Stimulated activated memory B cell treated with anti-CD40 and anti-IgM and Interleukin-4, amounts not matched to agents 10 μg/mL and 1 μg/mL and 100 μg/mL, for 72 hours (primary cell): ENCODE measurements around the gene FRK.
"Not testable (repeated sequence)": the region's sequence is repeated elsewhere in the genome, so short reads cannot be mapped to it uniquely, and the experiment has no call there.

ENCODE experiments used
- ATAC-seq: fragments of 150-1000 bp; cut with Tn5 transposase; 2 replicates; pipeline ENCODE4 v1.10.0; 2021
- H3K27ac Mint-ChIP-seq: one replicate; pipeline ENCODE4 v1.8.0; 2022; ENCODE audit warnings: mild to moderate bottlenecking, mixed read lengths
- H3K27me3 Mint-ChIP-seq: one replicate; pipeline ENCODE4 v1.8.0; 2022; ENCODE audit warnings: mixed read lengths
- H3K36me3 Mint-ChIP-seq: one replicate; pipeline ENCODE4 v1.8.0; 2022; ENCODE audit warnings: mixed read lengths
- H3K4me1 Mint-ChIP-seq: one replicate; pipeline ENCODE4 v1.8.0; 2022; ENCODE audit warnings: mixed read lengths
- H3K4me3 Mint-ChIP-seq: one replicate; pipeline ENCODE4 v1.8.0; 2022; ENCODE audit warnings: mild to moderate bottlenecking, moderate library complexity, mixed read lengths
- H3K9me3 Mint-ChIP-seq: one replicate; pipeline ENCODE4 v1.8.0; 2022; ENCODE audit warnings: mixed read lengths

Gene FRK

GRCh38 chr6:115971785-115972184 is 88.9 kb downstream of the FRK start:
- Mint-ChIP-seq H3K27me3 (no peaks in the 10 kb centered on the region), H3K4me3 (no peak overlapping the region), H3K36me3 (no peaks in the 10 kb centered on the region), H3K4me1 (no peaks in the 10 kb centered on the region), H3K27ac (no peak overlapping the region), H3K9me3 (no peaks in the 10 kb centered on the region)
- no peak for ATAC-seq

DNA sequence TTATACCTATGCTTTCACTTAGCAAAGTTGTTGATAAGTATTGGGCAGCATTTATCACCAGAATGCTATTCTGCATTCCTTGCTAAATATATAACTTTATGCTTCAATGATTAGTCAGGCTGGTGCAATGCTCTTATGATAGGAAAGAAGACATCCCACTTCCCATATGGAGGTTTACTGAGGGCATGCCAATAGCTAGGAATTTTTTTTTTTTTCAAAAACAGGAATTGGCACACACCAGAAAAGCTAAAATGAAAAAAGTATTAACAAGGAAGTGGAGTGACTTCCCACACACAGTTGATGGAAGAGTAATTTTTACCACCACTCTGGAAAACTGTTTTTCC is 90.8 kb downstream of the FRK start:
- H3K9me3 Mint-ChIP-seq = no peaks in the 10 kb centered on the region
- H3K4me1 Mint-ChIP-seq = no peaks in the 10 kb centered on the region
- H3K36me3 Mint-ChIP-seq = no peaks in the 10 kb centered on the region
- H3K27me3 Mint-ChIP-seq = no peaks in the 10 kb centered on the region
- H3K4me3 Mint-ChIP-seq = no peak overlapping the region
- ATAC-seq = no peak
- no peak overlapping the region for H3K27ac Mint-ChIP-seq

GRCh38 chr6:115969207-115969929 is 91.3 kb downstream of the FRK start:
- H3K36me3 Mint-ChIP-seq = no peaks in the 10 kb centered on the region
- H3K4me1 Mint-ChIP-seq = no peaks in the 10 kb centered on the region
- ATAC-seq = no peak
- no peak overlapping the region for H3K27ac Mint-ChIP-seq
- H3K4me3 Mint-ChIP-seq = no peak overlapping the region
- H3K27me3 Mint-ChIP-seq = no peaks in the 10 kb centered on the region
- H3K9me3 Mint-ChIP-seq = no peaks in the 10 kb centered on the region

GRCh38 chr6:115960286-115960685 is 100.4 kb downstream of the FRK start:
- not testable (repeated sequence) for H3K27me3 Mint-ChIP-seq, H3K4me3 Mint-ChIP-seq, H3K27ac Mint-ChIP-seq, H3K9me3 Mint-ChIP-seq, H3K36me3 Mint-ChIP-seq, H3K4me1 Mint-ChIP-seq, ATAC-seq

GRCh38 chr6:115958958-115959357 is 101.7 kb downstream of the FRK start:
- H3K4me1 Mint-ChIP-seq = no peaks in the 10 kb centered on the region
- no peaks in the 10 kb centered on the region for H3K27me3 Mint-ChIP-seq
- H3K9me3 Mint-ChIP-seq = no peaks in the 10 kb centered on the region
- H3K4me3 Mint-ChIP-seq = no peak overlapping the region
- no peak for ATAC-seq
- H3K36me3 Mint-ChIP-seq = no peaks in the 10 kb centered on the region
- H3K27ac Mint-ChIP-seq = no peak overlapping the region

DNA sequence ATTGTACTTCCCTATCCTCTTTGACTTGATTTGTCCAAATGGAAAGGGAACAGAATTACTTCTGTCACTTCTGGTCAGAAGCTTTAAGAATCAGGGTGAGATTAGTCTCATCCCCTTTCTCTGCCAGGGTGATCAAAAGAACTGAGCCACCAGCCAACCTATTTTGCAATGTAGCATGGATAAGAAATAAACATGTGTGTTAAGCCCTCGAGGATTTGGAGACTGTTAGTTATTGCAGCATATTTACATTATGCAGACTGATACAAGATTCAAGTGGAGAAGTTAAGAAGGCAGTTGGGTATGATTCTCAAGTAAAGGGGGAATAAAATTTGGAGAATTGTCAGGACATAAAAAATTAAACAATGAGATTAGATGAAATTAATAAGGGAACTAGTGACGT is 106.0 kb downstream of the FRK start:
- Mint-ChIP-seq H3K27me3 (no peaks in the 10 kb centered on the region), H3K36me3 (peaks cover 8% of the 10 kb centered on the region), H3K4me3 (no peak overlapping the region), H3K4me1 (no peaks in the 10 kb centered on the region), H3K9me3 (peaks cover 3% of the 10 kb centered on the region), H3K27ac (no peak overlapping the region)
- ATAC-seq = no peak

DNA sequence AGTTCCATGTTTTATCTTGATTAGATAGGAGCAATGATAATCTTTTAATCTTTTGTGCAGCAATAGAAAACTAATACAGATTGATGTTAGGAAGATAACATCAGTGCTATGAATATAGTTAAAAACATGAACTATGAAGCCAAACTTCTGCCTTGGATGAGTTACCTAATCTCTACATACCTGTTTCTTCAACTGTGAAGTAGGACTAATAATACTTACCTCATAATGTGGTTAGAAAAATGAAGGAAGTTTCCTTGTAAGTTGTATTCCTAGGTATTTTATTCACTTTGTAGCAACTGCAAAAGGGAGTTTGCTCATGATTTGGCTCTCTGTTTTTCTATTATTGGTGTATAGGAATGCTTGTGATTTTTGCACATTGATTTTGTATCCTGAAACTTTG is 111.9 kb downstream of the FRK start:
- Mint-ChIP-seq H3K27ac (no peak overlapping the region), H3K27me3 (no peaks in the 10 kb centered on the region), H3K4me1 (no peaks in the 10 kb centered on the region), H3K9me3 (peaks cover 5% of the 10 kb centered on the region), H3K4me3 (no peak overlapping the region), H3K36me3 (peaks cover 8% of the 10 kb centered on the region)
- no peak for ATAC-seq

- no peak overlapping the region for H3K27ac Mint-ChIP-seq
- H3K36me3 Mint-ChIP-seq = peaks cover 8% of the 10 kb centered on the region
- no peak for ATAC-seq
- no peaks in the 10 kb centered on the region for H3K4me1 Mint-ChIP-seq
- H3K27me3 Mint-ChIP-seq = no peaks in the 10 kb centered on the region
- H3K9me3 Mint-ChIP-seq = peaks cover 5% of the 10 kb centered on the region
- no peak overlapping the region for H3K4me3 Mint-ChIP-seq
These were observed 112.6 kb downstream of the FRK start for GRCh38 chr6:115947966-115948541.

DNA sequence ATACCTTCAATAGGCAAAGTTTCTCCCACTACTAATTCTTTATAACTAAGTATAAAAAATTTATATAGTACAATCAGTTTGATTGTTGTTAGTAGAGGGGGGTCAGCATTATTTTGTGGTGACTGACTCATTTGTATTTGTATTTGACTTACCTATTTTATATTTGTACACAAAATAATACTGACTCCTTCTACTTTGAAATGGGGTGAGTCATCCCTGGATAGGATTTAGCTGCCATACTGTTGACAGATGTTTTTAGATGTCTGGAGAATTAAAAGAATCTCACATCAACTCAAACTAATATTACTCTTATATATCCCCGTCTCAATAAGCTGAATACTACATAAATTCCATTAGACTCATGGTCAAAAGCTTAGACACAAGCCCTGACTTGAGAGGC is 114.9 kb downstream of the FRK start:
- no peaks in the 10 kb centered on the region for H3K4me1 Mint-ChIP-seq
- peaks cover 8% of the 10 kb centered on the region for H3K36me3 Mint-ChIP-seq
- ATAC-seq = no peak
- H3K4me3 Mint-ChIP-seq = no peak overlapping the region
- no peak overlapping the region for H3K27ac Mint-ChIP-seq
- H3K27me3 Mint-ChIP-seq = no peaks in the 10 kb centered on the region
- peaks cover 8% of the 10 kb centered on the region for H3K9me3 Mint-ChIP-seq

- Mint-ChIP-seq H3K4me1 (no peaks in the 10 kb centered on the region), H3K27ac (no peak overlapping the region)
- ATAC-seq = no peak
These were observed 115.4 kb downstream of the FRK start for GRCh38 chr6:115945306-115945705.

DNA sequence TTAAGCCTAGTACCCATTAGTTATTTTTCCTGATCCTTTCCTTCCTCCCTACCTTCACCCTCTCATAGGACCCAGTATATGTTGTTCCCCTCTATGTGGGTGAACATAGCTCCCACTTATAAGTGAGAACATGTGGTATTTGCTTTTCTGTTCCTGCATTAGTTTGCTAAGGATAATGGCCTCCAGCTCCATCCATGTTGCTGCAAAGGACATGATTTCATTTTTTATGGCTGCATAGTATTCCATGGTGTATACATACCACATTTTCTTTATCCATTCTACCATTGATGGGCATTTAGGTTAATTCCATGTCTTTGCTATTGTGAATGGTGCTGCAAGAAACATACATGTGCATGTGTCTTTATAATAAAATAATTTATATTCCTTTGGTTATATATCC is 115.9 kb downstream of the FRK start:
- not testable (repeated sequence) for H3K27me3 Mint-ChIP-seq, H3K36me3 Mint-ChIP-seq, H3K4me1 Mint-ChIP-seq, H3K27ac Mint-ChIP-seq, ATAC-seq, H3K4me3 Mint-ChIP-seq, H3K9me3 Mint-ChIP-seq

More at GRCh38 chr6:115945306-115945705, 115.4 kb downstream of the FRK start:
- Mint-ChIP-seq H3K4me3 (no peak overlapping the region), H3K27me3 (no peaks in the 10 kb centered on the region), H3K9me3 (peaks cover 6% of the 10 kb centered on the region), H3K36me3 (peaks cover 7% of the 10 kb centered on the region)

- not testable (repeated sequence) for H3K27me3 Mint-ChIP-seq, H3K4me1 Mint-ChIP-seq, H3K4me3 Mint-ChIP-seq, H3K27ac Mint-ChIP-seq, ATAC-seq, H3K9me3 Mint-ChIP-seq
- H3K36me3 Mint-ChIP-seq = peaks cover 11% of the 10 kb centered on the region
These were observed 123.2 kb downstream of the FRK start for GRCh38 chr6:115937502-115937901.

- ATAC-seq = no peak
- Mint-ChIP-seq H3K36me3 (peaks cover 10% of the 10 kb centered on the region), H3K4me1 (no peaks in the 10 kb centered on the region), H3K27me3 (no peaks in the 10 kb centered on the region), H3K4me3 (no peak overlapping the region), H3K27ac (no peak overlapping the region), H3K9me3 (peaks cover 7% of the 10 kb centered on the region)
These were observed 125.3 kb downstream of the FRK start for GRCh38 chr6:115935361-115935760.

DNA sequence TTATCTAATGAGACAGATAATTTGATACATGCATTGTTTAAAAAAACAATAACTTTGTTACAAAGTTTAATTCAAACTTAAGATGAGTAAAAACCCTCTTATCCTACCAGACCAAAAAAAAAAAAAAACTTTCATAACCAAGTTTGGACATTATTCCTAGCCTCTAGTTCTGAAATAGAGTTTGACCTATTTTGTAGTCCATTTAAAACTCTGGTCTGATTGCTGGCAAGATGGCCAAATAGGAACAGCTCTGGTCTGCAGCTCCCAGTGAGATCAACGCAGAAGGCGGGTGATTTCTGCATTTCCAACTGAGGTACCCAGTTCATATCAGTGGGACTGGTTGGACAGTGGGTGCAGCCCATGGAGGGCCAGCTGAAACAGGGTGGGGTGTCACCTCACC is 125.9 kb downstream of the FRK start:
- H3K27me3 Mint-ChIP-seq = no peaks in the 10 kb centered on the region
- H3K36me3 Mint-ChIP-seq = peaks cover 5% of the 10 kb centered on the region
- H3K9me3 Mint-ChIP-seq = peaks cover 7% of the 10 kb centered on the region
- no peak for ATAC-seq
- no peak overlapping the region for H3K27ac Mint-ChIP-seq
- no peak overlapping the region for H3K4me3 Mint-ChIP-seq
- H3K4me1 Mint-ChIP-seq = no peaks in the 10 kb centered on the region

DNA sequence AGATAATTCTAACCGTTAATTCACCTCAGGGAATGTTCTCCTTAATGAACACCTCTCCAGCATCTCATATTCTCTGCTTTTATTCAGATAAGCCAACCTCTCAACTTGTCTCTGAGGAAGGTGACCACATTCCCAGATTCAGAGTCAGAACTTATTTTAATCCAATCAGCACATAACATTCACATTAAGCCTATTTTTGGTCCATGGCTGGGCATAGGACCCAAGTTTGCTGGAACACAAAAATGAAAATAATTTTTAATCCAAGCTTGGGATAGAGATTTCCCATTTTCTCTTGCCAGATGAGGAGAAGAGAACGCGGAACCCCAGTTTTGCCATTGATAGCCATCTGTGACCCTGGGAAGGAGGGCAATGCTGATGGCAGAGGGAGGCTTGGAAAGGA is 126.5 kb downstream of the FRK start:
- no peak for ATAC-seq
- peaks cover 2% of the 10 kb centered on the region for H3K9me3 Mint-ChIP-seq
- no peak overlapping the region for H3K27ac Mint-ChIP-seq
- no peaks in the 10 kb centered on the region for H3K27me3 Mint-ChIP-seq
- no peaks in the 10 kb centered on the region for H3K4me1 Mint-ChIP-seq
- no peaks in the 10 kb centered on the region for H3K36me3 Mint-ChIP-seq
- no peak overlapping the region for H3K4me3 Mint-ChIP-seq

- no peak for ATAC-seq
- no peaks in the 10 kb centered on the region for H3K27me3 Mint-ChIP-seq
- H3K4me1 Mint-ChIP-seq = no peaks in the 10 kb centered on the region
- H3K9me3 Mint-ChIP-seq = no peaks in the 10 kb centered on the region
- no peaks in the 10 kb centered on the region for H3K36me3 Mint-ChIP-seq
- no peak overlapping the region for H3K4me3 Mint-ChIP-seq
- H3K27ac Mint-ChIP-seq = no peak overlapping the region
These were observed 128.2 kb downstream of the FRK start for GRCh38 chr6:115932481-115932880.
